ENCODE results near the gene ZNF780B.

The ZNF780B gene

DNA sequence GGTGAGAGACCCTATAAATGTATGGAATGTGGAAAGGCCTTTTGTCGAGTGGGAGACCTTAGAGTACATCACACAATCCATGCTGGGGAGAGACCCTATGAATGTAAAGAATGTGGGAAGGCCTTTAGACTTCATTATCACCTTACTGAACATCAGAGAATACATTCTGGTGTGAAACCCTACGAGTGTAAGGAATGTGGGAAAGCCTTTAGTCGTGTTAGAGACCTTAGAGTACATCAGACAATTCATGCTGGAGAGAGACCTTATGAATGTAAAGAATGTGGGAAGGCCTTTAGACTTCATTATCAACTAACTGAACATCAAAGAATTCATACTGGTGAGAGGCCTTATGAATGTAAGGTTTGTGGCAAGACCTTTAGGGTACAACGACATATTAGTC lies 42.0 kb downstream of the ZNF780B start:
- no peak overlapping the region for H3K27ac ChIP-seq
- TF ChIP-seq, protein P1, sequence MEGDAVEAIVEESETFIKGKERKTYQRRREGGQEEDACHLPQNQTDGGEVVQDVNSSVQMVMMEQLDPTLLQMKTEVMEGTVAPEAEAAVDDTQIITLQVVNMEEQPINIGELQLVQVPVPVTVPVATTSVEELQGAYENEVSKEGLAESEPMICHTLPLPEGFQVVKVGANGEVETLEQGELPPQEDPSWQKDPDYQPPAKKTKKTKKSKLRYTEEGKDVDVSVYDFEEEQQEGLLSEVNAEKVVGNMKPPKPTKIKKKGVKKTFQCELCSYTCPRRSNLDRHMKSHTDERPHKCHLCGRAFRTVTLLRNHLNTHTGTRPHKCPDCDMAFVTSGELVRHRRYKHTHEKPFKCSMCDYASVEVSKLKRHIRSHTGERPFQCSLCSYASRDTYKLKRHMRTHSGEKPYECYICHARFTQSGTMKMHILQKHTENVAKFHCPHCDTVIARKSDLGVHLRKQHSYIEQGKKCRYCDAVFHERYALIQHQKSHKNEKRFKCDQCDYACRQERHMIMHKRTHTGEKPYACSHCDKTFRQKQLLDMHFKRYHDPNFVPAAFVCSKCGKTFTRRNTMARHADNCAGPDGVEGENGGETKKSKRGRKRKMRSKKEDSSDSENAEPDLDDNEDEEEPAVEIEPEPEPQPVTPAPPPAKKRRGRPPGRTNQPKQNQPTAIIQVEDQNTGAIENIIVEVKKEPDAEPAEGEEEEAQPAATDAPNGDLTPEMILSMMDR (IDR thresholded peaks at IDR 0.05) = no peak
- TF ChIP-seq ZFX (IDR thresholded peaks at IDR 0.05; ENCODE audit: borderline replicate concordance) = no peak

DNA sequence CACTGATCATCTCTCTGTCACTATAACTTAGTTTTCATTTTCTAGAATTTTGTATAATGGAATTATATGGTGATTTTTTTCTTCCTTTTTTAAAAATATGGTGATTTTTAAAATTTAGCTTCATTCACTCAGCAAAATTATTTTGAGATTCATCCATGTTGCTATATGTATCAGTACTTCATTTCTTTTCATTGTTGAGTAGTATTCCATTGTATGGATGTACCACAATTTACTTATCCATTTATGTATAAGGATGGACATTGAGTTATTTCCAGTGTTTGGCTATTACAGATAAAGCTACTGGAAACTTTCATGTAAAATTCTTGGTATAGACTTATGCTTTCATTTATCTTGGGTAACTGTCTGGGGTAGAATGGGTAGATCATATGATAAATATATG lies 46.4 kb downstream of the ZNF780B start:
- TF ChIP-seq, protein P1 (IDR thresholded peaks at IDR 0.05) = no peak
- no peak overlapping the region for H3K27ac ChIP-seq

DNA sequence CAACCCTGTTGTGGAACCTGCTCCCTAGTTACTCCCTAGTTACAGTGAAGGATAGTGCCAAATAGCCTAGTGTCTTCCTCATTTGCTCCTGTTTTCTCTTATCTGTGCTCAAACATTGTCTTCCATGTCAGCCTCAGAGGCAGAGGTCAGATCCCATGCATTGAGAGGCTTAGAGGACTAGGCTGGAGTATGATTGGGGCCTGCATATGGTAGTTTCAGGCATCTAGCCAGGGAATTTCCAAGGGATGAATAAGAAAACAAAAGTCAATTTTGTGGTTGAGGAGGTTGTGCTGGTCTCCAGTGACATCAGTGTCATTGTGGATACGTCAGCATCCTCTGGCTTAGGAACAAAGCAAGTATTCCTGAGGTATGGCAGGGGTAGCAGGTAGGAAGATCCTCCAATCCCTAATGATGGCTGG lies 49.7 kb downstream of the ZNF780B start:
- TF ChIP-seq, protein P1 (IDR thresholded peaks at IDR 0.05) = no peak
- no peak for TF ChIP-seq ZFX (IDR thresholded peaks at IDR 0.05; ENCODE audit: borderline replicate concordance)
- no peak overlapping the region for H3K27ac ChIP-seq

DNA sequence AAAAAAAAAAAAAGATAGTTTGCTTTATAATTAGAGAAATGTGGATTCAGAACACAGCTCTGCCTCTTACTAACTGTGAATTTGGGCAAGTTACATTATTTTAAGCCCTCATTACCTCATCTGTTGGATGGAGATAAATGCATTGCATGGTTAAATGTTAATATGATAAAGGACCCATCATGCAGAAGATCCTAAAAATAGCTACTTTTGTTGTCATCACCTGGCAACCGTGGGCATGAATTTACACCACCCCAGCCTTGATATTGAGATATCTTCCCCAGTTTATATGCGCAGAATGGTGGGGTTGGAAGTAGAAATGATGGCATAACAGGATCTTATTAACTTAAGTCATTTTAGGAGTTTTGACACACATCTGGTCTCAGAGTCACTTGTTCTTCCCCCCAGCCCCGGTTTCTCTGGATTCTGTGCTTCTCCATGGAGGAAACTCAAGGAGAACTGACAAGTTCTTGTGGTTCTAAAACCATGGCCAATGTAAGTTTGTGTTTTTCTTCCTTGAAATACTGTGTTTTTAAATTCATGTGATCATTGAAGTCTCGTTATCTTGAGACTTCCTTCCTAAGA lies 50.2 kb downstream of the ZNF780B start:
- H3K27ac ChIP-seq = no peak overlapping the region

DNA sequence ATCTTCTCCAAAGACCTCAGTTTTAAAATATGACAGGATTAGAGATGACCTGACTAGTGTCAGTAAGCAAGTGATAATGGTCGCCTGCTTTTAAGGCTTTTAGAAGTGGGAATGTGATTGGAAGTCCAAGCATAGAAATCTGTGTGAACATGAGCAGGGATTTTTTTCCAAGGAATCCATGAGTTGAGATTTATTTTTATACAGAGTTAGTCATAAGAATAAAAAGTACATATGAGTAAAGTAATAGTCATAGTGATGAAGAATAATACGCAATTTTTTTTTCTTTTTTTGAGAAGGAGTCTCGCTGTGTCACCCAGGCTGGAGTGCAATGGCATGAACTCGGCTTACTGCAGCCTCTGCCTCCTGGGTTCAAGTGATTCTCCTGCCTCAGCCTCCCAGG lies 57.5 kb downstream of the ZNF780B start:
- TF ChIP-seq, protein P1 (IDR thresholded peaks at IDR 0.05) = no peak
- TF ChIP-seq ZFX (IDR thresholded peaks at IDR 0.05; ENCODE audit: borderline replicate concordance) = no peak
- no peak overlapping the region for H3K27ac ChIP-seq

More for the DNA sequence above, 50.2 kb downstream of the ZNF780B start:
- TF ChIP-seq ZFX (IDR thresholded peaks at IDR 0.05; ENCODE audit: borderline replicate concordance) = no peak
- TF ChIP-seq, protein P1 (IDR thresholded peaks at IDR 0.05) = no peak

DNA sequence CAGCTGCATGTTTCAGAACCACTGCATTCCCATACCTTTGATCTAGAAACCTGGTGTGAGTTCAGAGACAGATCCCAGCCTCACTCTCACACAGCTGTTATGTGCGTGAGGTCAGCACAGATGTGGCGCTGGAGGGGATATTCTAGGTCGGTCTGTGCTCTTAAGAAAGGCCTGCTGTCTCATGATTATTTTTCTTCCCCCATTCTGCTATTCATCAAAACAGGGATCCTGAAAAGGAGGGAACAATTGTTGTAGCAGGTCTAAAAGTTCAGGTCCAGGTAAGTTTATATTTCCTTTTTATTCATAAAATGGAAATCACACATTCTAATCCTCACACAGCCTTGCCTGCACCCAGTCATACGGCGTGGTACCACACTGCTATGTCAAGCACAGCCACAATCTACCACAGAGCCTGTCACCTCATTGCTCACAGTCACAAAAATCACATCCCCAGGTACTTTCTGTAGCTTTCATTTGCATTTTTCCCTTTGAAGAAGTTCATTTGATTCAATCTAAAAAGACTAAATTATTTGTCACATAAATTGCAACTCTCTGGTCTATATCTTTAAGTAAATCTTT lies 58.3 kb downstream of the ZNF780B start:
- no peak for TF ChIP-seq ZFX (IDR thresholded peaks at IDR 0.05; ENCODE audit: borderline replicate concordance)
- no peak overlapping the region for H3K27ac ChIP-seq

DNA sequence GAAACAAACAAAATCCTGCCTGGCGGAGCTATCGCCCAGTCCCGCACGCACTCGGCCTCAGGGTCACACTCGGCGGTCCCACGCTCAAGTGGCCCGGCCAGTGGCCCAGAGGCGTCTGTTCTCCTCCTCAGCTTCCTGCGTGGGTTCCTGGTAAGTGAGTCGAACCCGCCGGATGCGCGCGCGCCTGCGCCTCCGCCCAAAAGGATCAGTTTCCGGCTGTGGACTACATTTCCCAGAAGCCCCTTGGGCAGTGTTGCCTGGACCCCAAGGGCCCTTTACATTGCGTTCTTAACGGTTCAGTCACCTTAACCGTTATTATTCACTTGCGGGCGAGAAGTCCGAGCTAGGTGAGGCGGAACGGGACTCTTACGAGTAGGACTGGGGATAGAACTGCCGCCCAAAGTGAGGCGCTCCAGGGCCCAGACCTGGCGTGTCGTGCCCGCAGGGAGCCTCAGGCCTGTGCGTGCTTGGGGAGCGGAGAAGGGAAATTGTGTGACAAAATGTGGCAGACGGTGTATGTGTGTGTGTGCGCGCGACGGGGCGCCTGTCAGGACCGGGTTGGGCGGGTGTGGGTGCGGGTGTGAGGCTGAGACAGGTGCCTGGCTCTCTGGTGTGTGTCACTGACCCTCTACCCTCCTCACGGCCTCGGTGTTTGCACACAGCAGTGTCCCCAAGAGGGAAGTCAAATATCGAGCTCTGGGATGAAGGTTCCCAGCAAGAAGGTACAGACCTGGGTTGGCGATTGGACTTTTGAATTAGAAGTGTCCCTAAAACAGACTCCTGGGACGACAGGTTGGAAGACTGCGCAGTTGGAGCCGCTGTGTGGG lies 59.0 kb downstream of the ZNF780B start, which contains the start of gene ZNF546:
Gene ZNF546, plus strand, starts transcription at position 250 of the 827 bp plus-strand sequence. CDS start 1,267 bp downstream, outside the sequence.
- H3K27ac ChIP-seq = peak within 1 kb of the TSS; percentile 80
- TF ChIP-seq ZFX (IDR thresholded peaks at IDR 0.05; ENCODE audit: borderline replicate concordance) = no peak
- TF ChIP-seq, protein P1 (IDR thresholded peaks at IDR 0.05) = no peak

Data from 22Rv1 (cell line).